SK-N-SH (cell line): Measurements from ENCODE around the gene TMEM248. TPM values are rescaled to one million over a fixed set of nuclear protein-coding genes. Genes with fewer than 3 reads are reported as not detected.

Experiments
- CTCF ChIA-PET: fragments of 300-600, 350-600 bp; formaldehyde crosslinking; extraction: SDS; loops from one replicate; lab custom pipeline; 2021; lab: Yijun Ruan, JAX
- POLR2A ChIA-PET: fragments of 350-600 bp; sonication (Branson Sonifier 250); formaldehyde crosslinking; extraction: SDS; loops from one replicate; lab custom pipeline; 2020; ENCODE audit warnings: antibody characterized with exemption, inconsistent platforms; lab: Yijun Ruan, JAX
- DNase-seq: peaks from one replicate; pipeline ENCODE4 v3.0.0; 2012
- H2AFZ ChIP-seq: fragments of 200-600 bp; sonication (generic); 2 replicates; pipeline ENCODE4 v1.8.1; 2016; ENCODE audit warnings: antibody characterized with exemption, mild to moderate bottlenecking, low read depth
- H3F3A ChIP-seq: fragments of 200-600 bp; sonication (generic); replicated peaks from 2 replicates; pipeline ENCODE3; 2016; ENCODE audit warnings: antibody characterized with exemption, mild to moderate bottlenecking; ENCODE audit not compliant: insufficient read depth
- H3K27ac ChIP-seq, 2 experiments: fragments of 200-500 bp in 1 of 2; fragments of 200-600 bp in 1 of 2; sonication (Bioruptor generic) in 1 of 2; sonication (generic), shearing (Covaris generic) in 1 of 2; 2 replicates each; pipeline versions ENCODE4 v1.5.1 to v1.6.1; 2014 to 2016; ENCODE audit warnings: low read depth in 2 of 2, inconsistent platforms in 1 of 2, low read length in 1 of 2, mild to moderate bottlenecking in 1 of 2, mixed read lengths in 1 of 2
- H3K27me3 ChIP-seq: fragments of 200-600 bp; sonication (generic), shearing (Covaris generic); 2 replicates; pipeline ENCODE4 v1.6.1; 2016; ENCODE audit warnings: mixed run types; ENCODE audit not compliant: insufficient read depth
- H3K36me3 ChIP-seq, 2 experiments: fragments of 200-500 bp in 1 of 2; fragments of 200-600 bp in 1 of 2; sonication (Bioruptor generic) in 1 of 2; sonication (generic) in 1 of 2; replicated peaks in 1 of 2; 2 replicates each; pipeline versions ENCODE3 to v1.5.1; 2014 to 2016; ENCODE audit warnings: low read length in 1 of 2, mild to moderate bottlenecking in 1 of 2; ENCODE audit not compliant: insufficient read depth in 2 of 2, control insufficient read depth in 1 of 2
- H3K4me1 ChIP-seq, 2 experiments: fragments of 200-500 bp in 1 of 2; fragments of 200-600 bp in 1 of 2; sonication (Bioruptor generic) in 1 of 2; sonication (generic), shearing (Covaris generic) in 1 of 2; 2 replicates each; pipeline versions ENCODE4 v1.5.1 to v1.6.1; 2014 to 2016; ENCODE audit warnings: low read depth in 1 of 2, low read length in 1 of 2, mixed run types in 1 of 2; ENCODE audit not compliant: insufficient read depth in 2 of 2, control insufficient read depth in 1 of 2
- H3K4me2 ChIP-seq: fragments of 200-600 bp; sonication (generic), shearing (Covaris generic); 2 replicates; pipeline ENCODE4 v1.6.1; 2017; ENCODE audit warnings: mixed run types
- H3K4me3 ChIP-seq, 2 experiments: fragments of 200-500 bp in 1 of 2; fragments of 200-600 bp in 1 of 2; sonication (Bioruptor generic) in 1 of 2; sonication (generic), shearing (Covaris generic) in 1 of 2; 2 replicates each; pipeline versions ENCODE4 v1.5.1 to v1.8.1; 2014 to 2016; ENCODE audit warnings: low read depth in 2 of 2, inconsistent platforms in 1 of 2, low read length in 1 of 2, mild to moderate bottlenecking in 1 of 2, mixed read lengths in 1 of 2, moderate library complexity in 1 of 2
- H3K79me2 ChIP-seq: fragments of 200-600 bp; sonication (generic); 2 replicates; pipeline ENCODE4 v1.8.1; 2017; ENCODE audit warnings: mild to moderate bottlenecking; ENCODE audit not compliant: insufficient read depth
- H3K9ac ChIP-seq: fragments of 200-600 bp; sonication (generic); 2 replicates; pipeline ENCODE4 v1.6.1; 2017; ENCODE audit warnings: mixed run types
- H3K9me2 ChIP-seq: fragments of 200-600 bp; sonication (generic); 2 replicates; pipeline ENCODE4 v1.6.1; 2017; ENCODE audit warnings: mixed run types
- H3K9me3 ChIP-seq: fragments of 200-600 bp; sonication (generic); 2 replicates; pipeline ENCODE4 v1.6.1; 2017; ENCODE audit warnings: mixed run types, mild to moderate bottlenecking, moderate library complexity
- H4K20me1 ChIP-seq: fragments of 200-600 bp; sonication (generic); 2 replicates; pipeline ENCODE4 v1.6.1; 2017; ENCODE audit warnings: mild to moderate bottlenecking, mixed run types; ENCODE audit not compliant: insufficient read depth
- CTCF ChIP-seq: fragments of 200-600 bp; sonication (generic); IDR thresholded peaks from 2 replicates; pipeline ENCODE4 v1.6.1; 2017; ENCODE audit warnings: antibody characterized with exemption, mild to moderate bottlenecking, moderate library complexity
- FOSL2 ChIP-seq: IDR thresholded peaks from 2 replicates; pipeline ENCODE4 v1.4.0; 2012; ENCODE audit warnings: low read depth, mild to moderate bottlenecking, moderate library complexity, borderline replicate concordance
- FOXJ3 ChIP-seq: sonication (generic); formaldehyde crosslinking; IDR thresholded peaks from 2 replicates; pipeline ENCODE4 v1.5.1; 2020; ENCODE audit warnings: mild to moderate bottlenecking, missing genetic modification reagents
- FOXM1 ChIP-seq: IDR thresholded peaks from 2 replicates; pipeline ENCODE4 v1.4.0; 2012; ENCODE audit warnings: low read depth, mild to moderate bottlenecking
- IRF3 ChIP-seq: fragments of 150-350 bp; IDR thresholded peaks from 2 replicates; pipeline ENCODE4 v1.6.1; 2016; ENCODE audit warnings: mild to moderate bottlenecking, low read depth, low read length
- MAX ChIP-seq: IDR thresholded peaks from 2 replicates; pipeline ENCODE4 v1.4.0; 2012; ENCODE audit warnings: low read depth
- MEF2A ChIP-seq: IDR thresholded peaks from 2 replicates; pipeline ENCODE4 v1.4.0; 2012; ENCODE audit warnings: low read depth, borderline replicate concordance
- MXI1 ChIP-seq: IDR thresholded peaks from 2 replicates; pipeline ENCODE4 v1.6.1; 2012; ENCODE audit warnings: mild to moderate bottlenecking, low read depth, low read length, improper control_type of control experiment
- RAD21 ChIP-seq: IDR thresholded peaks from 2 replicates; pipeline ENCODE4 v1.6.1; 2012; ENCODE audit warnings: mild to moderate bottlenecking, low read length
- RXRA ChIP-seq: IDR thresholded peaks from 2 replicates; pipeline ENCODE4 v1.4.0; 2012; ENCODE audit warnings: low read depth, mild to moderate bottlenecking, borderline replicate concordance
- TCF12 ChIP-seq: IDR thresholded peaks from 2 replicates; pipeline ENCODE4 v1.4.0; 2012
- TEAD4 ChIP-seq: IDR thresholded peaks from 2 replicates; pipeline ENCODE4 v1.4.0; 2012; ENCODE audit warnings: mild to moderate bottlenecking, borderline replicate concordance; ENCODE audit not compliant: insufficient read depth
- USF2 ChIP-seq: fragments of 150-350 bp; IDR thresholded peaks from 2 replicates; pipeline ENCODE4 v1.6.1; 2017; ENCODE audit warnings: antibody characterized with exemption, low read length, low read depth, borderline replicate concordance
- WGBS: methylation state at CpG from one replicate; pipeline ENCODE4 v1.1.6; 2017; ENCODE audit warnings: low lambda C conversion rate; 5-methylcytosine and 5-hydroxymethylcytosine counted together
- polyA plus RNA-seq, 3 experiments: library from polyadenylated mRNA; depleted of rRNA; stranded (reverse); fragments of >200 nt; gene quantifications; 2 replicates each; pipeline ENCODE4 v1.2.3, GENCODE V29; 2012

The TMEM248 gene
- polyA plus RNA-seq, 1 of the 3 experiments (the other 2 are of a cell fraction), result 185 TPM

GRCh38 chr7:66901941-66902843 lies 18.8 kb upstream of the TMEM248 start:
- Histone ChIP-seq H3K36me3 (peaks cover 14 to 15% of the 10 kb centered on the region in 2 experiments), H3K9me3 (no peaks in the 10 kb centered on the region), H3K4me1 (no peaks in the 10 kb centered on the region), H4K20me1 (no peaks in the 10 kb centered on the region), H3K4me3 (no peak overlapping the region), H2AFZ (no peak overlapping the region), H3K27me3 (no peaks in the 10 kb centered on the region), H3K79me2 (no peaks in the 10 kb centered on the region), H3K9me2 (no peaks in the 10 kb centered on the region), H3K9ac (no peak overlapping the region), H3K27ac (no peak overlapping the region), H3K4me2 (no peak overlapping the region), H3F3A (no peaks in the 10 kb centered on the region)
- 97% methylated on average over 45 of the region's 47 CpGs for WGBS
- TF ChIP-seq IRF3 (no peak), MEF2A (no peak), CTCF (no peak), MXI1 (no peak), RXRA (no peak), FOSL2 (no peak), TCF12 (no peak), RAD21 (no peak), MAX (no peak), FOXJ3 (CRISPR knock-in tag) (no peak), USF2 (no peak), TEAD4 (no peak), FOXM1 (no peak)
- ChIA-PET POLR2A (interaction anchor here (1.6 kb wide), 1 partner anchor 19 kb away, joined by 6 read pairs; the partner anchor contains the start of gene TMEM248), CTCF (interaction anchor here (0.7 to 1.3 kb wide), 3 partner anchors 19 to 49 kb away, joined by 3 to 4 read pairs (median 3); no protein-coding TSS in a partner anchor)
- DNase-seq, result no peak
